ENCODE data around the gene AURKA.

- no peak for TF ChIP-seq CTCF (IDR thresholded peaks at IDR 0.05; ENCODE audit: insufficient read depth, low read length, poor library complexity, severe bottlenecking)
- TF ChIP-seq EZH2phosphoT487 (conservative IDR thresholded peaks at IDR 0.05; ENCODE audit: low read length), result no peak
These were observed 41.3 kb upstream of the AURKA start for GRCh38 chr20:56433221-56433879.

Data from SU-DHL-6 (cell line).